Dedifferentiated amniotic fluid mesenchymal stem cell (primary cell): ENCODE data around the gene EXD3.

Experiments used
- DNase-seq: peaks from one replicate; pipeline ENCODE4 v3.0.0-alpha.2; 2016; ENCODE audit errors: extremely low spot score

The EXD3 gene

DNA sequence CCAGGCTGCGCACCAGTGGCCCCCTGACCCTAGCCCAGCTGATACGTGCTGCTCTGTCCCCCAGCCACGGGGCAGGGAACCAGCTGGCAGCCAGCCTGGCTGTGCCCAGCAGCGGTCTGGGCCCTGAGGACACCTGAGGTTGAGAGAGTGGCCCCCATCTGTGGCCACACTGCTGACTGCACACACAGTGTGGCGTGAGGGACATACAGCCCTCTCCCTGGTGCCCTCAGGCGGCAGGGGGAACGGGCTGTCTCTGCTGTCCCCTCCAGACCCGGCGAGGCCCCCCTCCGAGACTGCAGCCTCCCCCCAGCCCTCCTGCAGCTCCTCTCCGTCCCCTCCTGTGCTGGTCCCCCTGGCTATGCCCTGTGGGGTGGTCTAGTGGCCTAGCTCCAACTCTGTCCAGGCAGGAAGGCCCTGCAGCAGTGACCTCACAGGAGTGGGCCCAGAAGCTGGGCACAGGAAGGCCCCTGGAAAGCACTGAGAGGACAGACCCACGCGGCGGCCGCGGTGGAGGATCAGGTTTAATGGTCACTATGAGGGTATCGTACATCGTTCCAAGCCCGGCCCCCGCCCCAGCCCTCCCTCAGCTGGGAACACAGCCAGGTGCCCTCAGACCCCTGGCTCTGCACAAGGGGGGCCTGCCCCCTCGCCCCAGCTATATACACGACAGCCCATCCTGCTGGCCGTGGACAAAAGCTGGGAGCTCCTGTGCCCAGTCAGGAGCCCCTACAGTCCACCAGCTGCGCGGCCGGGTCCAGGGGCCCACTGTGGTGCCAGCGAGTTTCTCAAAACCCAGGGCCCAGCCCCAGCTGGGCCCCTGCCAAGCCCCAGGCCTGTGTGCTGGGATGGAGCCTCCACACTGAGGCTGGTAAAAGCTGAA lies 25.0 kb upstream of the EXD3 start:
- DNase-seq, result no peak

DNA sequence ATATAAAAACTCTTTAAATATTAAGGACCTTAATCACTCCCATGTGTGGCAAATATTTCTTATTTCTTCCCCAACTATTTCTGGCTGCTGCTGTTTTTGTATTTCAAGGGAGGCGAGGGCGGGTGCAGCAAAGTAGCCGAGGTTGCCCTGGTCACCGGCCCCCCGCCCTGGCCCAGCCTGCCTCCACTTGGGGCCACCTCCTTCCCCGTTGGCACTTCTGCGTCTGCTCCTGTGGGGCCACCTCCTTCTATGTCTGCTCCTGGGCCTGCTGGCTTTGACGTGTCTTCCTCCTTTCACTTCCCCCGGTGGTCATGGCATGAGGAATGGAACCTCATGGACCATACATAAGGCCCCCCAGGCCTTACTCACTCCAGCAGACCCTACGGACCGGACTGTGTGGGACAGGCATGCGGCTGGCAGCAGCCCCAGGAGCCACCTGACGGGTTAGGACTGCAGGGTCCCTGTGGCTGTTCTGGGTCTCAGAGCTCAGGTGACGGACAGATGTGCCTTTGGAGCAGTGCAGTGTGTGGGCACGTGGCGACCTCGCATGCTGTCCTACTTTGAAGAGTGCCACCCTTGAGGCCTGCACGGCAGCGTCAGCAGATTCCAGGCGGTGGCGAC lies 24.0 kb upstream of the EXD3 start:
- DNase-seq, result no peak

DNA sequence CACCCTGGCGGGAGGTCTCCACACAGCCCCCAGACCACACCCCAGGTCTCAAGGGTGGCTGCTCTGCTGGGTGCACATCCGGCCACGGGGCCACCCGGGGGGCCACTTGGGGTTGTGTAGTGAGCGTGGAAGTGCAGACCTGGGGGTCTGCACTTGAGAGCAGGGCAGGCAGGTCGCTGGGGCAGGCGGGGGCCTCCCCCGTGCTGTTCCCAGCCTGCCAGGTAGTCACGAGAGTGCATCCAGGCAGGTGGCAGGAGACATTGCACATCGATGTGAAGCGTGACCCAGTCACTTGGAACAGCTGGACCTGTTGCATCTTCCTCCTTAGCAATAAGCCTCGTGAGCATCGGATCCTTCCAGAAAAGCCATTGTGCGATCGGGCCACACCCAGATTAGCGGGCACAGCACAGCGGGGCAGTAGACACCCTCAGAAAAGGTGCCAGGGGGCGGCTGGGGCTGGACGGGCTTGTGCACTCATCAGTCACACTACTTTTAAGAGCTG lies 23.0 kb upstream of the EXD3 start:
- no peak for DNase-seq

DNA sequence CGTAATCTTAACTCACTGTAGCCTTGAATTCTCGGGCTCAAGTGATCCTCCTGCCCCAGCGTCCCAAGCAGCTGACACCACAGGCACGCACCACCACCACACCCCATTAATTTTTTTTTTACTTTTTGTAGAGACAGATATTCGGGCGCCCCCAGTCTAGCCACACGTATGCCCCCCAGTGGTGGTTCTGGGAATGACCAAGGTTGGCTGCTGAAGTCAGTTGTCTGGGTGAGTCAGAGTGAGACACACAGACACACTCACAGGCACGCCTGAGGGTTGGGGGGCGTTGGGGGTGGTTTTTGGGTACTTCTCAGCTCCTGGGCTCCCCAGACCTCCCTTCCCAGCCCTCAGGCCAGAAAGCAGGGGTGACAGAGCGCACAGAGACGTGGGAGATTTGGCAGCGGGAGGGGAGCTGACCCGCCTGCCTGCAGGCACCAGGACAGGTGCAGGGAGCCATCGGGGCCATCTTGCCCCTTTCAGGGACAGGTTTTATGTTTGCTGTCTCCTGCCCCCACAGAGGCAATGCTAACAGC lies 22.4 kb upstream of the EXD3 start:
- DNase-seq, result peak; percentile 68

DNA sequence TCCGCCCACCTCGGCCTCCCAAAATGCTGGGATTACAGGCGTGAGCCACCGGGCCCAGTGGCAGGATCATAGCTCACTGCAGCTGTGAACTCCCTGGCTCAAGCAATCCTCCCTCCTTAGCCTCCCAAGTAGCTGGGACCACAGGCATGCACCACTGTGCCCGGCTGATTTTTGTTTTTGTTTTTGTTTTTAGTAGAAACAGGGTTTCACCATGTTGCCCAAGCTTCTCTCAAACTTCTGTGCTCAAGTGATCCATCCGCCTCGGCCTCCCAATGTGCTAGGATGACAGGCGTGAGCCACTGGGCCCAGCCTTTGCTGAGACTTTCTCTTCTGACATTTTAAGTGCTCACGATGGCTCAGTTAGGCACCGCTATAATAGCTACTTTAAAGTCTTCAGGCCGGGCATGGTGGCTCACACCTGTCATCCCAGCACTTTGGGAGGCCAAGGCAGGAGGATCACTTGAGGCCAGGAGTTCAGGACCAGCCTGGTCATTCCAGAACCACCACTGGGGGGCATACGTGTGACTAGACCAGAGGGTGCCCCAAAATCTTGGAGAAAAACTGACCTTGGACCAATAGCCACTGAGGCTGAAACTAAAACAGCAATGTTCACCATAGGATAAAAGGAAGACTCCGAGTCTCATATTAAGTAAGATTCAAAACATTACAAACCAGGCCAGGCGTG lies 21.3 kb upstream of the EXD3 start:
- no peak for DNase-seq

DNA sequence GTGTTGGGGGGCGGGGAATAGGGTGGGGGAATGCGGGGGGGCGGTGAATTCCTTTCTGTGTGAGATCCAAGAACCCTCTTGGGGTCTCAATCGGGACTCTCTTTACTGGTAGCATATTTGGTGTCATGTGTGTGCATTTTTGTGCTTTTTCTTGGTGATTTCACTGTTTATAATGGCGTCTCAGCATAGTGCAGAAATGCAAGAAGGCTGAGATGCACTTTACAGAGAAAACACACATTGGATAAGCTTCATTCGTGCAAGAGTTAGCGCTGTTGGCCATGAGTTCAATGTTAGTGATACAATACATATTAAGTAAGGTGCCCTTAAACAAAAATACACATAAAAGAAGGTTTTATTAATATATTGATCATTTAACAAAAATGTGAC lies 19.0 kb upstream of the EXD3 start:
- no peak for DNase-seq

DNA sequence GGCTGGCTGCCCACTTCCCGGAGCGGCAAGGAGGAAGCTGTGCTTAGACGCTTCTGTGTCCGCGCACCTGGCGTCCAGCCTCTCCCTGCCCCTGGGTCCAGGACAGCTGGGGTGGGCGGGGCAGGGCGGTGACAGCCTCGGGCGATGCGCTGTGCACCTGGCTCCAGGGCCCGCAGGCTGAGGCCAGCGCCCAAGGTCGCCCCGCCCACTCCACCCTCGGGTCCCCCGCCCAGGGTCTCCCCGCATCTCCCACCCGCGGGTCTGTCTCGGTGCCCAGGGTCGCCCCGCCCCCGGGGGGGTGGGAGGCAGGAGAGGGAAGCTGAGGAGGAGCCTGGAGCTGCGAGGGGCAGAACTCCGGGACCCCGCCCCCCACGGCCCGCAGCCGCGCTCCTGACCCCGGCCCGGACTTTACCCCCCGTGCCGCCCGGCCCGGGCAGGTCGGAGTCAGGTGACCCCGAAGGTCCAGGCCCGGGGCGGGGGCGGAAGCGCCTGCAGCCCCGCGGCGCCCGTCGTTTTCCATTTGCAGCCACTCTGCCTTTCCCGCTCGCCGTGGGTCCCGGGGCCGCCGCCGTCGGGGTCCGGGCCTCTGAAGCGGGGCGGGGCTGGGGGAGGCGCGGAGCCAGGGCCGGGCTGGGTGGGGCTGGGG lies 18.4 kb upstream of the EXD3 start, which contains the start of gene ENTPD8:
TSS of gene ENTPD8 (minus strand) at position 69 of the 646 bp plus-strand sequence. CDS start 3,072 bp downstream, outside the sequence.
- no peak for DNase-seq

DNA sequence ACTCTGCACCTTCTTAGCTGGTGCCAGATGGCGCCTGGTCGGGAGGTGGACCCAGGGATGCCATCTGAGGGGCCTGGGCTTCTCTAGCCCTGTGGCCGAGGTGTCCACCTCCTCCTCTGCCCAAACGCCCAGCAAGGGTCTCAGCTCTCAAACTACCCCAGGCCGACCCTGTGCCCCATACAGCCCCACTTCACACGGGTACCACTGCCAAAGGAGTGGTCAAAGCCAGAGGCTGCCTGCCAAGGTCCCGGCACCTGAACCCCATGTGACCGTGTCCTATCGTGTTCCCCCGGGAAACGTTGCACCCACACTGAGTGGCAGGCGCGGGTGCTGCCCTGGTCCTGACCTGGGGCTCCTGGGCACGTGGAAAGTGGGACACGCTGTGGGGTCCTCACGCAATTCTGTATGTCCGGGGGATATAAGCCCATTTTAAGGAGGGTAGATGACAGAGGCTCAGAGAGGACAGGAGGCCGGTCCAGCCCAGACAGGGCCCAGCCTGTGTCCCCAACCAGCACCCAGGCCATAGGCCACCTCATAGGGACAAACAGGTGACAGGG lies 16.3 kb upstream of the EXD3 start:
- DNase-seq, result no peak

DNA sequence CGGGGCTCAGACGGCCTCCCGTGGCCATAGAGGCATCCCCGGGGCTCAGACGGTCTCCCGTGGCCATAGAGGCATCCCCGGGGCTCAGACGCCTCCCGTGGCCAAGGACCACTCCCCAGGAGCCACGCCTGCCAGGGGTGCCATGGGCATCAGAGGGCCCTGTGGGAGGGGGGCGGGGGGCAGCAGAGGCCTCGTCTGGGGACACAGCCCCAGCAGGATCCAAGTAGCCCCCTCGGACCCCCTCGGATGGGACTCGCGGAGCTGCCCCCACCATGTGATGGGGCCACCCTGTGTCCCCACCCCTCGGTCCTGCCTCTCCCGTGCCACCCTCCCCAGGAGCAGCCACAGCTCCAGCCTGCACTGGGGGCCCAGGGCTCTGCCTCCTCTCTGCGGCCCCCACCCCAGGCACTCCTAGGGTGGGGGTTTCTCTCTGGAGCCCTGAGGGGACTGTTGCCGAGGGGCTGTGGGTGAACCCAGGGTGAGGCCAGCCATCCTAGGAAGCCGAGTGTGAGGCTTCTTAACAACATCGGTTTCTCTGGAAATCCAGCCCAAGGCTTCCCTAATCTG lies 15.7 kb upstream of the EXD3 start:
- DNase-seq, result no peak

DNA sequence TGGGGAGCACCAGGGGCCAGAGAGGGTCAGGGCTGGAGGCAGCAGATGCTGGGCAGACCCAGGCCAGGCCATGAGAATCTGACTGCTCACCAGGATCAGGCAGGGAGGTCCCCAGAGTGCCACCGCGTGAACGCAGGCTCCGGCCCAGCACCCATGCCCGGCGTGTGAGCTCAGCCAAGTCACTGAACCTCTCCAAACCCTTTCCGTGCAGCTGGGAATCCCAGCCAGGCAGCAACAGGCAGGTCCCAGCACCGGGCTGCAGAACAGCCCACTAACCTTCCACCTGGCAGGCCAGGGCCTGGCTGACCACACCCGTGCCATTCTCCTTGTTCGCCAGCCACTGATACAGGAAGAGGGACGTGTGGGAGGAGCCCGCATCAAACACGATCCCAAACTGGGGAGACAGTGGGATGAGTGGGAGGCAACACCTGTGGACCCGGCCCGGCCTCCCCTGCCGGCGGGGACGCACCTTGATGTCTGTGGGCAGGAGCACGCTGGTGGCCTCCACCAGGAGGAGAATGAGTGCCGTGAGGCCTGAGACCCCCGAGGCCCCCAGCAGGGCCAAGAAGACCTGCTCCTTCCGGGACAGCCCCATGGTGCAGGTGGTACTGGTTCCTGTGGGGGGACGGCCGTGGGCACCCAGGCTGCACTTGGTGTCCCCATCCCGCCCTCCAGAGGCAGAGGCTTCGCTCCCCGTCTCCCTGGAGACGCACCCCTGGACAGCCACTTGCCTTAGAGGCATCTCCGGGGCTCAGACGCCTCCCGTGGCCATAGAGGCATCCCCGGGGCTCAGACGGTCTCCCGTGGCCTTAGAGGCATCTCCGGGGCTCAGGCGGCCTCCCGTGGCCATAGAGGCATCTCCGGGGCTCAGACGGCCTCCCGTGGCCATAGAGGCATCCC lies 15.0 kb upstream of the EXD3 start:
- DNase-seq, result no peak

DNA sequence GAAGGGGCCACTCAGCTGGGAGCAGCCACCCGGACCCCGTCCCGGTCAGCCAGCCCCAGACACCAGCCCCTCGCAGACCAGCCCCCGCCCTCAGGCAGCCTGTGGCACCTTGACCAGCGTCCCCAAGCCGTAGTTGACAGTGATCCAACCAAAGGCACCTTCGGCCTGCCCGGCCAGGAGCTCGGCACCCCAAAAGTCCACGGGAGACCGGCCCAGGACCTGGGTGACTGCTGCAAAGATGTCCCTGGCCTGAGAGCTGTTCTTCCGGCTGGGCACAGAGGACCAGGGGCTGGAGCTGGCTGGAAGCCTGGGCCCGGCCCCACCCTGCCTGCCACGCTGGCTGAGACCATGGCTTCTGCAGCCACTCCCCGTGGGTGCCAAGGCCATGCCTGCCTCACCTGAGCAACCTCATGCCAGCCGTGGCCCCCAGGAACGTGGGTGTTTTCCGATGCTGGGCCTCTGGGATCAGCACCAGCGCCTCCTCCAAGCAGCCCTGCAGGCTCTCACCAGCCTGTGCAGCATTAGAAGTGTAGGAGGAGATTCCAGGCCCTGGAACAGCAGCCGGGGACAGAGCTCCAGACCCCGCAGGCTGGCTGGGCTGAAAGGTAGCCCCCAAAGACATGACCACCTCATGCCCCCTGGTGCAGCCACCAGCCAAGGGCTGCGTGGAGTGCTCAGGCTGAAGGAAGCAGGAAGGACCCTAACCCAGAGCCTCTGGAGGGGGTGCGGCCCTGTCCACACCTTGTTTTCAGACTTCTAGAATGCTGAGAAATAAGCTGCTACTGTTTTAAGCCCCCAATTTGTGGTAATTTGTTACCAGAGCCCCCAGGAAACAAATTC lies 14.0 kb upstream of the EXD3 start:
- no peak for DNase-seq

DNA sequence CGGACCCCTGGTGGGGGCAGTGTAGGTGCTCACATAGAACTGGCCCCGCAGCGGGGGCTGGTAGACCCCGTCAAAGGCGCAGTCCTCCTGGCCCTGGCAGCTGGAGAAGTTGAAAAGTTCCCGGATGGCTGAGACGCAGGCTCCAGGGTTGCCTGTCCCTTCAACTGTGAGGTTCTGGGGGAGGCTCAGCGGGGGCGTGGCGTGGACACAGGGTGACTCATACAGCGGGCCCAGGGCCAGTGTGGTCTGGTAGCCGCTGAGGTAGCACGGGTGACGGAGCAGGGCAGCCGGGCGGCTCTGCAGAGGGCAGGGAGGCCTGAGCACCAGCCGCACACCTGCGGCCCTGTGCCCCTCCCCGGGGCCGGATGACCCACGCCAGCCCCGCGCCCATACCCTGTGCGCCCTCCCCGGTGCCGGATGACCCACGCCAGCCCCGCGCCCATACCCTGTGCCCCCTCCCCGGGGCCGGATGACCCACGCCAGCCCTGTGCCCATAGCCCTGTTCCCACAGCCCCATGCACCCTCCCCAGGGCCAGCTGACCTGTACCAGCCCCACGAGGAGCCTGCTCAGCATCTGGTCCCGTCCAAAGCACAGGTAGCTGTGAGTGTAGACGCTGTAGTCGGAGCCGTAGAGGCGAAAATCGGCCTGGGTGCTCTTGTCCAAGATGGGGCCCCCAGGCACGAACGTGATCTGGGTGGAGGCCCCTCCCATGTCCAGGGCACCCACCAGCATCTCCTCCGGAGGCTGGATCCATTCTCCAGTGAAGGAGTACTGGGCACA lies 13.2 kb upstream of the EXD3 start:
- no peak for DNase-seq

DNA sequence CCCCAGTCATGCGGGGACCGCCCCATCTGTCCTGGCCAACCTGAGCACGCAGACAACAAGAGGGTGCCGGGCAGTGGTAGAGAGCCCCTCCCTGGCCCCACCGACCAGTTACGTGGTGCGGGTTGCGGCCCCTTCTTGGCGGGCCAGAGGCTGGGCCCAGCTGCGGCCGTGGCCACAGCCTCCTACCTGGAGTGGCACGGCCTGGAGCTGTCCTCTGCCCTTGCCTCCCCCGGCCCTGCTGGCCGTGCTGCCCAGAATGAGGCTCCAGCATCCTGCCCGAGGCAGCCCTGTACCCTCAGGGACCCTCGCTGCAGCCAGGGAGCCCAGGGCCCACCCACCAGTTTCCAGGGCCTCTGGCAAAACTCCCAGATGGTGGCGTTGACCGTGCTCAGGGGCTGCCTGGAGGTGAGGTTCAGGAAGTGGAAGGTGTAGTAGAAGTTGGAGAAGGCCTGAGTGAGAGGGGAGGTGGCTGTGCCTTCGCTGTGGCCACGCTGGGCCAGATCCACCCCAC lies 12.5 kb upstream of the EXD3 start:
- no peak for DNase-seq

DNA sequence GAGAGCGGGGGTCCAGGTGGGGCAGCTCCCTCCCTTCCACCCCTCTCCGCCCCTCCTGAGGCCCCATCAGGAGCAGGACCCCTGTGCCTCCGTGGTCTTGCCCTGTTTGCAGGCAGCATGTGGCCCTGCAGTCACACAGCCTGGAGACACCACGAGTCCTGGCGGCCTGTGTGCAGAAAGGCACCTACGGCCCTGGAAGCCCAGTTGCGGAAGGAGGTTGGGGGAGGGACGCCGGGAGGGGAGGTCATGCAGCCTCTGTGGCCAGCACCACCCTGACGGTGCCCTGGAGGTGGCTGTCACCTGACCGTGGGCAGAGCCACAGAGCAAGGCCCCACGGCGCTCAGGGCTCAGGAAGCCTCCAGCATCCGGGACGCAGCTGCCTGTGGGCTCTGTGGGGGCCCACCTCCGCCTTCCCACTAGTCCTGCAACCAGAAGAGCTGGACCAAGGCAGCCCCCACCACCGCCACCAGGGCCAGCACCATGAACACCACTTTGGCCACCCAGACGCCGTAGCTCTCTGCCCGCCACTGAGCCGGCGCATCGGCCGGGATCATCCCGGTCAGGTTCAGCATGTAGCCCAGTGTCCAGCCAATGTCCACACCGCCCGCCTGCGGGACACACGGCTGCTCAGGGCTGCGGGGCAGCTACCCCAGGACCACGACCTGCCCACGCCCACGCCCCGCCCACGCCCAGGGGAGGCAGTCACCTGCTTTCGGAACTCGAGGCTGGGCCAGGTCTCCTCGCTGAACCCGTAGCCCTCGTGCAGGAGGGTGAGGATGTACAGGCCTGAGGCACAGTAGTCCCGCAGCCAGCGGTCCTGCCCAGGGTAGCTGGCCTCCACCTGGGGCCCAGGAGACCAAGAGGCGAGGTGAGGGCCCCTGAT lies 11.8 kb upstream of the EXD3 start:
- no peak for DNase-seq

DNA sequence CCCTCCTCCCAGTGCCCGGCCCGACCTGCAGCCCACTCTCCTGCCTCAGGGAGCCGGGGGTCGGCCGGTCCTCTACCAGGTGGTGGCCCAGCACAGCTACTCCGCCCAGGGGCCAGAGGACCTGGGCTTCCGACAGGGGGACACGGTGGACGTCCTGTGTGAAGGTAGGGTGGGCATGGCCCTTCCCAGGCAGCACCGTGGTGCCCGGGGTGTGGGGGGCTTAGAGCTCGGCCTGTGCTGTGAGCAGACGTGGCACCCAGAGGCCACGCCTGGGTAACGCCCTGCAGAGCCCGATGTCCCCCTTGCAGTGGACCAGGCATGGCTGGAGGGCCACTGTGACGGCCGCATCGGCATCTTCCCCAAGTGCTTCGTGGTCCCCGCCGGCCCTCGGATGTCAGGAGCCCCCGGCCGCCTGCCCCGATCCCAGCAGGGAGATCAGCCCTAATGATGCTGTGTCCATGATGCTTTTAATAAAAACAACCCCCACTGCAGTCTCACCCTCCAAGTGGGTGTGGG lies 11.0 kb upstream of the EXD3 start:
- DNase-seq, result no peak

DNA sequence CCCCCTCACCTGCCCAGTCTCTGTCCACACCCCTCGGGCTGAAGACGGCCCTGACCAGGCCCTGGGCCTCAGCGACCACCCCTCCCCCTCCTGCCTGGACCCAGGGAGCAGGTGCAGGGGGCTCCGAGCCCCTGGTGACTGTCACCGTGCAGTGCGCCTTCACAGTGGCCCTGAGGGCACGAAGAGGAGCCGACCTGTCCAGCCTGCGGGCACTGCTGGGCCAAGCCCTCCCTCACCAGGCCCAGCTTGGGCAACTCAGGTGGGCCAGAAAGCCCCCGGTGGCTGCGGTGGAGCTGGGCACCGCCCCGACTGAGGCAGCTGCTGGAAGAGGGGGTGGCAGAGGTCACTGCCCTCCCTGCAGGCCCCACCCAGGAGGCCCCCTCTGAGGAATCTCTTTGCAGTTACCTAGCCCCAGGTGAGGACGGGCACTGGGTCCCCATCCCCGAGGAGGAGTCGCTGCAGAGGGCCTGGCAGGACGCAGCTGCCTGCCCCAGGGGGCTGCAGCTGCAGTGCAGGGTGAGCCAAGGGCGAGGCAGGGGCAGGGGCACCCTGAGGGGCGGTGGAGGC lies 10.5 kb upstream of the EXD3 start:
- DNase-seq, result no peak
